Bronchial epithelial cell (primary cell): Measurements from ENCODE around the gene RPS6KA2. TPM values are rescaled to one million over a fixed set of nuclear protein-coding genes. Genes with fewer than 3 reads are reported as not detected.

ENCODE experiments used
- DNase-seq: peaks from one replicate; pipeline ENCODE4 v3.0.0-alpha.2; 2010; ENCODE audit warnings: low read depth
- FAIRE-seq: peaks from 2 replicates; lab custom pipeline; 2011; peaks lifted over from hg19 to GRCh38; lab: Jason Lieb, UNC
- H3K27me3 ChIP-seq: 2 replicates; pipeline ENCODE4 v1.5.1; 2011; ENCODE audit warnings: low read length; ENCODE audit not compliant: control insufficient read depth, insufficient read depth
- H3K36me3 ChIP-seq: 2 replicates; pipeline ENCODE4 v1.5.1; 2011; ENCODE audit warnings: low read length; ENCODE audit not compliant: control insufficient read depth, insufficient read depth
- H3K4me3 ChIP-seq: 2 replicates; pipeline ENCODE4 v1.5.1; 2011; ENCODE audit warnings: mild to moderate bottlenecking, low read depth, low read length, control low read depth
- CTCF ChIP-seq: IDR thresholded peaks from 2 replicates; pipeline ENCODE4 v1.5.1; 2011; ENCODE audit warnings: mild to moderate bottlenecking, moderate library complexity, low read length, control low read depth, inconsistent platforms; ENCODE audit not compliant: insufficient read depth, severe bottlenecking
- total RNA-seq: library from RNA; depleted of rRNA; stranded (reverse); fragments of >200 nt; gene quantifications from 2 replicates; pipeline ENCODE4 v1.2.1, GENCODE V29; 2014

Gene RPS6KA2
- total RNA-seq, 1 donor from 2014 or later = 42.6 TPM

GRCh38 chr6:166598441-166599138 is 28.5 kb downstream of the RPS6KA2 start:
- FAIRE-seq = no peak
- no peak for TF ChIP-seq CTCF
- Histone ChIP-seq H3K27me3 (no peaks in the 10 kb centered on the region), H3K4me3 (no peak overlapping the region), H3K36me3 (peaks cover 1% of the 10 kb centered on the region)
- peak; percentile 46 for DNase-seq

GRCh38 chr6:166597711-166598440 is 29.2 kb downstream of the RPS6KA2 start:
- Histone ChIP-seq H3K36me3 (peaks cover 1% of the 10 kb centered on the region), H3K27me3 (no peaks in the 10 kb centered on the region), H3K4me3 (no peak overlapping the region)
- DNase-seq = no peak
- no peak for TF ChIP-seq CTCF
- no peak for FAIRE-seq

- Histone ChIP-seq H3K4me3 (no peak overlapping the region), H3K36me3 (peaks cover 1% of the 10 kb centered on the region), H3K27me3 (no peaks in the 10 kb centered on the region)
- FAIRE-seq (no peak), DNase-seq (no peak)
- TF ChIP-seq CTCF = no peak
Measured at GRCh38 chr6:166596776-166597507, 30.1 kb downstream of the RPS6KA2 start.

GRCh38 chr6:166595949-166596348 is 31.1 kb downstream of the RPS6KA2 start:
- no peaks in the 10 kb centered on the region for H3K27me3 ChIP-seq
- no peak for FAIRE-seq
- DNase-seq = no peak
- H3K36me3 ChIP-seq = peaks cover 1% of the 10 kb centered on the region
- no peak overlapping the region for H3K4me3 ChIP-seq
- TF ChIP-seq CTCF = no peak

- no peak for TF ChIP-seq CTCF
- Histone ChIP-seq H3K36me3 (peaks cover 1% of the 10 kb centered on the region), H3K4me3 (no peak overlapping the region), H3K27me3 (no peaks in the 10 kb centered on the region)
- FAIRE-seq = no peak
- peak; percentile 42 for DNase-seq
Measured at GRCh38 chr6:166595061-166595780, 31.8 kb downstream of the RPS6KA2 start.
